Keratinocyte (primary cell): ENCODE data around the gene HMCN1. TPM values are rescaled to one million over a fixed set of nuclear protein-coding genes. Genes with fewer than 3 reads are reported as not detected.
A peak's percentile ranks its signal among the peaks of the same experiment; 100 is the strongest.

Experiments used
- DNase-seq: peaks from one replicate; pipeline ENCODE4 v3.0.0-alpha.2; 2011; ENCODE audit warnings: low read depth, missing footprints, low spot score
- FAIRE-seq: peaks from 2 replicates; lab custom pipeline; 2011; peaks lifted over from hg19 to GRCh38; lab: Jason Lieb, UNC
- H2AFZ ChIP-seq: 2 replicates; pipeline ENCODE4 v1.6.0; 2012; ENCODE audit warnings: low read length, control low read depth, inconsistent platforms; ENCODE audit not compliant: control insufficient read depth
- H3K27ac ChIP-seq: 2 replicates; pipeline ENCODE4 v1.5.1; 2011; ENCODE audit warnings: low read length; ENCODE audit not compliant: control insufficient read depth, insufficient read depth
- H3K27me3 ChIP-seq: 3 replicates; pipeline ENCODE4 v1.6.0; 2011; ENCODE audit warnings: low read length; ENCODE audit not compliant: control insufficient read depth, insufficient read depth; ENCODE audit errors: extremely low read depth
- H3K36me3 ChIP-seq, 2 experiments: 2 replicates in 1 of 2; 3 replicates in 1 of 2; pipeline ENCODE4 v1.5.1; 2011; ENCODE audit warnings: low read length in 2 of 2, mild to moderate bottlenecking in 1 of 2; ENCODE audit not compliant: control insufficient read depth in 2 of 2, insufficient read depth in 2 of 2; ENCODE audit errors: extremely low read depth in 1 of 2
- H3K4me1 ChIP-seq: 3 replicates; pipeline ENCODE4 v1.5.1; 2011; ENCODE audit warnings: low read length; ENCODE audit not compliant: control insufficient read depth, insufficient read depth; ENCODE audit errors: extremely low read depth
- H3K4me2 ChIP-seq: 3 replicates; pipeline ENCODE4 v1.6.0; 2011; ENCODE audit warnings: low read depth, low read length; ENCODE audit not compliant: control insufficient read depth, insufficient read depth; ENCODE audit errors: extremely low read depth
- H3K4me3 ChIP-seq, 3 experiments: fragments of 200-600 bp in 1 of 3; sonication (generic) in 1 of 3; 2 replicates in 2 of 3; 3 replicates in 1 of 3; pipeline ENCODE4 v1.5.1; 2011 to 2016; ENCODE audit warnings: low read length in 3 of 3, mild to moderate bottlenecking in 3 of 3, control low read depth in 2 of 3, inconsistent platforms in 1 of 3, low read depth in 1 of 3, mixed read lengths in 1 of 3, mixed run types in 1 of 3, moderate library complexity in 1 of 3; ENCODE audit not compliant: control insufficient read depth in 2 of 3, insufficient read depth in 2 of 3; ENCODE audit errors: extremely low read depth in 1 of 3
- H3K79me2 ChIP-seq: 2 replicates; pipeline ENCODE4 v1.6.0; 2012; ENCODE audit warnings: low read length; ENCODE audit not compliant: control insufficient read depth, insufficient read depth
- H3K9ac ChIP-seq: 3 replicates; pipeline ENCODE4 v1.6.0; 2011; ENCODE audit warnings: low read length; ENCODE audit not compliant: control insufficient read depth, insufficient read depth; ENCODE audit errors: extremely low read depth
- H3K9me1 ChIP-seq: 3 replicates; pipeline ENCODE4 v1.6.0; 2011; ENCODE audit warnings: low read length; ENCODE audit not compliant: control insufficient read depth, insufficient read depth; ENCODE audit errors: extremely low read depth
- H3K9me3 ChIP-seq: 2 replicates; pipeline ENCODE4 v1.5.1; 2012; ENCODE audit warnings: low read depth, low read length; ENCODE audit not compliant: control insufficient read depth
- H4K20me1 ChIP-seq: 3 replicates; pipeline ENCODE4 v1.6.0; 2011; ENCODE audit warnings: low read length; ENCODE audit not compliant: control insufficient read depth, insufficient read depth; ENCODE audit errors: extremely low read depth
- EZH2 ChIP-seq: IDR thresholded peaks from one replicate; pipeline ENCODE4 v1.6.1; 2012; ENCODE audit warnings: inconsistent platforms, mild to moderate bottlenecking, low read length, moderate library complexity
- dilution Hi-C: fragments of 300-500 bp; cut with MboI; formaldehyde crosslinking; loops from one replicate; pipeline ENCODE4 v1.7.0; 2020; ENCODE audit warnings: low sequenced_read_pairs; ENCODE audit not compliant: extremely low pct_ligation_motif_present
- polyA plus RNA-seq, 5 experiments: library from polyadenylated mRNA; depleted of rRNA in 3 of 5; stranded (reverse) in 3 of 5; stranded (forward) in 1 of 5; unstranded in 1 of 5; fragments of >200 nt; gene quantifications; 1 replicate in 1 of 5; 2 replicates in 3 of 5; 3 replicates in 1 of 5; pipeline versions ENCODE4 v1.2.1 to v1.2.3, GENCODE V29; 2011 to 2012; ENCODE audit warnings: missing spikeins in 2 of 5, low read depth in 1 of 5, low replicate concordance in 1 of 5
- TF ChIP-seq, protein P1 (sequence below), 3 experiments: IDR thresholded peaks in 1 of 3; conservative IDR thresholded peaks in 1 of 3; optimal IDR thresholded peaks in 1 of 3; 2 replicates in 2 of 3; 3 replicates in 1 of 3; pipeline versions ENCODE3 to v1.5.1; 2011; ENCODE audit warnings: low read length in 3 of 3, mild to moderate bottlenecking in 3 of 3, moderate library complexity in 2 of 3, control low read depth in 1 of 3, inconsistent platforms in 1 of 3; ENCODE audit not compliant: insufficient read depth in 2 of 3; ENCODE audit errors: extremely low read depth in 1 of 3

The HMCN1 gene
- polyA plus RNA-seq, 1 donor (not counting 4 experiments of a cell fraction or from before 2014, with no cell fraction given): 1.8 TPM

DNA sequence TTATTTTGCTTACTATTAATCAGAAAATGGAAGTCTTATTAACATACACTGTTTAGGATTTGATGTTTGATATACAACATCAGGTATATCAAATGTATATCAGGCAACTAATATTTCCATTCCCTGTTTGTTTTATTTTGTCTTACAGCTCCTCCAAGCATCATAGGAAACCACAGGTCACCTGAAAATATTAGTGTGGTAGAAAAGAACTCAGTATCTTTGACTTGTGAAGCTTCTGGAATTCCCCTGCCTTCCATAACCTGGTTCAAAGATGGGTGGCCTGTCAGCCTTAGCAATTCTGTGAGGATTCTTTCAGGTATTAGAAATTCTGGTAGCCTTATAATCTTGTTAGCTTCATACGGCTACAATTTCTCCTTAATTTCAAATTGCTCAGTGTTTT lies 322.9 kb downstream of the HMCN1 start:
- dilution Hi-C loops: no loop called here

DNA sequence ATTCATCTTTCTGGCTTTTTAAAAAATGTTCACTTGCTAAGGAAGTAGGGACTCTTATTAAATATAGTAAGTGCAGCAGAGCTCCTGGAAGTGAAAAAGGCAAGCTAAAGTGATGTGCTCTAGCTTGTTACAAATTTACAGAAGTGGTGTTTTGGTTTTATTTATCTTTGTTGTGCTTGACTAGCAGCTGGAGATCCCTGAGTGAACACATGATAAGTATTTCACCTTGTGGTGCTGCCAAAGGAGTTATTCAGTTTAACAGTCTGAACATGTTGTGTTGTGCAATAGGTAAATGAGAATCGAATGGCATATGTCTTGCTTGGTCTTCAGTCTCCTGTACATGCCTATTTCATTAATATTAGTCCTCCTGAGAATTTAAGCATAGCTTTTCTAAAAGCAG lies 325.1 kb downstream of the HMCN1 start:
- DNase-seq (no peak), FAIRE-seq (peak; percentile 72)
- H3K9me3 ChIP-seq: no peaks in the 10 kb centered on the region

More for the DNA sequence above, 322.9 kb downstream of the HMCN1 start:
- no peaks in the 10 kb centered on the region for H3K27me3 ChIP-seq
- peaks cover 17% of the 10 kb centered on the region for H3K4me1 ChIP-seq
- no peaks in the 10 kb centered on the region for H3K9me3 ChIP-seq
- H3K9ac ChIP-seq: no peak overlapping the region
- H4K20me1 ChIP-seq: no peaks in the 10 kb centered on the region
- no peak overlapping the region for H2AFZ ChIP-seq
- H3K4me2 ChIP-seq: no peak overlapping the region
- FAIRE-seq (no peak), DNase-seq (no peak)
- H3K4me3 ChIP-seq: no peak overlapping the region
- no peaks in the 10 kb centered on the region for H3K79me2 ChIP-seq
- no peaks in the 10 kb centered on the region for H3K9me1 ChIP-seq
- TF ChIP-seq EZH2: no peak
- TF ChIP-seq, protein P1, sequence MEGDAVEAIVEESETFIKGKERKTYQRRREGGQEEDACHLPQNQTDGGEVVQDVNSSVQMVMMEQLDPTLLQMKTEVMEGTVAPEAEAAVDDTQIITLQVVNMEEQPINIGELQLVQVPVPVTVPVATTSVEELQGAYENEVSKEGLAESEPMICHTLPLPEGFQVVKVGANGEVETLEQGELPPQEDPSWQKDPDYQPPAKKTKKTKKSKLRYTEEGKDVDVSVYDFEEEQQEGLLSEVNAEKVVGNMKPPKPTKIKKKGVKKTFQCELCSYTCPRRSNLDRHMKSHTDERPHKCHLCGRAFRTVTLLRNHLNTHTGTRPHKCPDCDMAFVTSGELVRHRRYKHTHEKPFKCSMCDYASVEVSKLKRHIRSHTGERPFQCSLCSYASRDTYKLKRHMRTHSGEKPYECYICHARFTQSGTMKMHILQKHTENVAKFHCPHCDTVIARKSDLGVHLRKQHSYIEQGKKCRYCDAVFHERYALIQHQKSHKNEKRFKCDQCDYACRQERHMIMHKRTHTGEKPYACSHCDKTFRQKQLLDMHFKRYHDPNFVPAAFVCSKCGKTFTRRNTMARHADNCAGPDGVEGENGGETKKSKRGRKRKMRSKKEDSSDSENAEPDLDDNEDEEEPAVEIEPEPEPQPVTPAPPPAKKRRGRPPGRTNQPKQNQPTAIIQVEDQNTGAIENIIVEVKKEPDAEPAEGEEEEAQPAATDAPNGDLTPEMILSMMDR (optimal IDR thresholded peaks at IDR 0.05 in 1 of 3, IDR thresholded peaks at IDR 0.05 in 1 of 3, conservative IDR thresholded peaks at IDR 0.05 in 1 of 3; ENCODE audit: extremely low read depth in 1 of 3, insufficient read depth in 2 of 3, low read length in 3 of 3): no peak
- H3K36me3 ChIP-seq: no peaks in the 10 kb centered on the region
- no peak overlapping the region for H3K27ac ChIP-seq

More for the DNA sequence above, 325.1 kb downstream of the HMCN1 start:
- Histone ChIP-seq H3K79me2 (no peaks in the 10 kb centered on the region), H3K27ac (peak overlapping the region; percentile 49), H3K36me3 (no peaks in the 10 kb centered on the region), H3K9ac (peak overlapping the region; percentile 31), H3K4me2 (peak overlapping the region; percentile 12), H3K27me3 (no peaks in the 10 kb centered on the region), H3K9me1 (no peaks in the 10 kb centered on the region), H4K20me1 (no peaks in the 10 kb centered on the region), H3K4me1 (peaks cover 17% of the 10 kb centered on the region), H2AFZ (peak overlapping the region; percentile 40), H3K4me3 (no peak overlapping the region)
- TF ChIP-seq, protein P1 (optimal IDR thresholded peaks at IDR 0.05 in 1 of 3, IDR thresholded peaks at IDR 0.05 in 1 of 3, conservative IDR thresholded peaks at IDR 0.05 in 1 of 3; ENCODE audit: extremely low read depth in 1 of 3, insufficient read depth in 2 of 3, low read length in 3 of 3): no peak
- TF ChIP-seq EZH2: no peak
- dilution Hi-C loops: no loop called here
